SIG-M5 treated with dmso at 0.1 percent for 504 hours (cell line): ENCODE data around the gene SORCS2.

Source experiments
- DNase-seq: peaks from one replicate; lab custom pipeline; 2025; ENCODE audit not compliant: unreplicated experiment; lab: John Stamatoyannopoulos, UW

SORCS2 gene

GRCh38 chr4:7286170-7286569 lies 93.8 kb downstream of the SORCS2 start:
- DNase-seq = no peak

GRCh38 chr4:7286798-7287197 lies 94.5 kb downstream of the SORCS2 start:
- no peak for DNase-seq

DNA sequence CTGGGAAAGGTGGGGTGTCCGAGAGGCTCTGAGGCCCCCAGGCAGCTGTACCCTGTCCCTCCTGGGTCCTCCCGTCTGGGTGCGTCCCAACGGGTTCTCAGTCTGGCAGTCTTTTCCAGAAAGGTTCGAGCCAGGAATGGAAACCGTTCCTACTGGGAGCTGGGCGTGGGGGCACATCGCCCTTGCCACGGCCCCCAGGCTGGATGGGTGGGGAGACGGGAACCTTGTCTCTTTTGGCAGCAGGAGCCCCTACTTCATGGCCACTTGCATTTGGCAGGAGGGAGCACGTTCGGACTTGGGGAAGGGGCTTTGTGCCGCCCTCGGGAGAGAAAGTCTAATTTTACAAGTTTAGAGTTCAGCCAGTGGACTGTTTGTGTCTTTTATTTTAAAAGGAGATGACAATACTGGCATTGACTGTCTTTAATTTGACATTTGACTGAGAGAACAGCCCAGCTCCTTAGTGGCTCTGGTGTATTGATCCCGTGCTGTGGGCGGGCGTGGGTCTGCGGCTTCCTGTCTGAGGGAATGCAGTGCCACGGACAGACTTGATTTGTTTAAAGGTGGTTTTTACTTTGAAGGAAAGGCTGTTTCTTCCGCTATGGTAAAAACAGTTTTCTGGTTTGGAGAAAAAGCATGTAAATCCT lies 95.1 kb downstream of the SORCS2 start:
- DNase-seq = no peak

DNA sequence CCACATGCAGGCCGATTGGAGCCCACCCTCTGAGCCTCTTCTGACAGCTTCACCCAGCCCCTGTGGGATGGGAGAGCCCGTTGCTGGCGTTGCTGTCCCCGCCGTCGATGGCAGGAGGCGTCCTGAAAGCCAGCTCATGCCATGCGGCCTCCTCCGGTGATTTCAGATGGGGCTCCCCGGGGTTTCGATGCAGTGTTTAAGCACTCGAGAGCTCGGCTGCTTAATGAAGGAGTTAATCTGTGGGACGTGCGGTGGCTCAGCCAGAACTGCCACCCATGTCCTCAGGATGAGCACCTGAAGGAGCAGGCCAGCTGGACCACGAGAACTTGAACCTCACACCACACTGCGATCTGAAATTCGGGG lies 95.6 kb downstream of the SORCS2 start:
- no peak for DNase-seq

DNA sequence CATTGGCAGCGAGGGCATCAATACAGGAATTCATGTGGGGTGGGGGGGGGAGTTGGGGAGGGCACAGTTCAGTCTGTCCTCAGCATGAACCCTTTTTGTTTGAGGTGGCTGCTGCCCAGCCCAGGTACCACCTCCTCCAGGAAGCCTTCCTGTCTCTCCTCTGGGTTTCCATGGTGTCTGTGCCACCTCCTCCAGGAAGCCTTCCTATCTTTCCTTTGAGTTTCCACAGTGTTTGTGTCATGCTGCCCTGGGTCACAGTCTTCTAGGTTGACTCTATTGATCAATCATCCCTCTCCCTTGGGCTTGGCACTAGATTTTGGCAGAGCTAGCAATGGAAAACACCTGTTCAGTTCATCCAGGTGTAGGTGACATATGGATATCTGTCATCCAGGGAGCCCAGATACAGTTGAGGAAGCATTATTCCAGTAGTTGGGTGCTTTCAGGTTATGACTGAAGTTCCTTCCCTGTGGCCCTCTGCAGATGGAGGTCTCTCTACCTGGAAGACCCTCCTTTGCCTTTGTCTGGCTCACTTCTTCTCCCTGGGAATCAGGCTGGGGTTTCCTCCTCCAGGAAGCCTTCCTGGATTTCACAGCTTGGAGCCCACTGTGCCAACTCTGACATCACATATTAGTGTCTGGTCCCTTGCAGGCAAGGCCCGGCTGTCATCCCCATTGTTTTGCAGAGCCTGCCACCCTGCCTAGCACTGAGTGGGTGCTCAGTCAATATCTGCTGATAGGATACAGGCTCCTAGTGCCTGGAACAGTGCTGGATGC lies 96.6 kb downstream of the SORCS2 start:
- no peak for DNase-seq

- DNase-seq = no peak
These were observed 97.3 kb downstream of the SORCS2 start for GRCh38 chr4:7289589-7289988.

GRCh38 chr4:7291372-7292114 lies 99.2 kb downstream of the SORCS2 start:
- DNase-seq = no peak

DNA sequence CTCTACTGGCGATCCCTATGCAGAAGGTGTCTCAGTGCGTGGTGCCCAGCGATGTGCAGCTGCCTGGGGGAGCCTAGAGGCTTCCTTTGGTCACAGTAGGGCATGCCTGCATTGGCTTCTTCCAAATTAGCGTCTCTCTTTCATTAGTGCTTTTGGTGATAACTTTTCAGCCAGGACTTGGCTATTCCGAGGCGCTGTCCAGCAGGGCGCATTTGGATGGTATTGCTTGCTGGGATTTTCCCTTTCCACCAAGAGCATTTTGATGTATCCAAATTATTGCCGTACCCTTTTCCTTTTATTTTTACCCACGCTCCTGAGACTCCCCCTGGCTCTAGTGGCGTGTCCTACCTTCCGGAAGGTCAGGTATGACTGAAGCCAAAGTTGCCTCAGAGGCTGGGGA lies 101.4 kb downstream of the SORCS2 start:
- DNase-seq = no peak

GRCh38 chr4:7294176-7294756 lies 101.9 kb downstream of the SORCS2 start:
- DNase-seq = no peak

GRCh38 chr4:7295197-7295910 lies 103.0 kb downstream of the SORCS2 start:
- DNase-seq = no peak

GRCh38 chr4:7295911-7296660 lies 103.7 kb downstream of the SORCS2 start:
- DNase-seq = no peak

DNA sequence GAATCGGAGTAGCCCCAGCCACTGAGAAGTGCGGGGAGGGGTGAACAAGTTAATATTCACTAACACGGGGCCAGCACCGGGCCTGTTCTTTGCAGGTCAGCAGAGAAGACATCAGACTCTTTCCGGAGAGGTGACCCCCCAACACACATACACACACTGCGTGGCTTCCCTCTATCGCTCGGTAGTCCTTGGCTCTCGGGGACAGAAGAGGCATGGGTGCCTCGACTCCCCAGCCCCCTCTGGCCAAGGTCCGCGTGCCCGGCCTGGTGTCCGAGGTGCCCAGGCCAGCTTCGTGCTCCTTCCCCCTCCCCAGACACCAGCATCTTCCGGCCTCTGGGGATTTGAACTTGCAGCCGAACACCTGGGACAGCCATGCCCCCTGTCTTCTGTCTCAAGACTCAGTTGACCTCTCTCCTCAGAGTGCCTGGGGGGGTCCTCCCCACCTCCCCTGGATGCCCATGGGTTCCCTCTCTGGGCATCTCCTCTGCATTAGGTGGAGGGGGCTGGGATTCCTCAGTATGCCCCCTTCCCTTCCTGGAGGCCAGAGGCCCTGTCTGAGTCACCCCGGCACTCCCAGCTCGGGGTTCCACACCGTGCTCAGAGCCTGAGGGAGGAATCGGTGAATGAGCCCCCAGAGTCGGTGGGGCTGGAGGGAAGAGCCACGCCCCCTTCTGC lies 104.5 kb downstream of the SORCS2 start:
- no peak for DNase-seq

DNA sequence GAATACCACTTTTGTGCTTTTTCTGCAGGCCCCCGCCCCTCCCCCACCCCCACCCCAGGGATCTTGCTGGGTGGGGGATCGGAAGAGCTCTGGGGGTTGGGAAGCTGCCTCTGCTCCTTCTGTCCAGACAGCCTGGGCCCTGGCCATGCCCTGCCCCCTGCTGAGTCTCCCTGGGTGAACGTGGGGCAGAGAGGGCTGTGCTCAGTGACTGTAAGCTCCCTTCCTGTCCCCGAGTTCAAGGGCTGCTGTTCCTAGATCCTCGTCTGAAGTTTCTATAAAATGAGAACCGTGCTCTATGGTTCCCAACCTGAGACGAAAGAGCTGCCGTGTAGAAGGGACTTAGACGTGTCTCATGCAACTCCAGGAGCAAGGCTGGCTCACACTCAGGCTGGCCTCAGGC lies 105.0 kb downstream of the SORCS2 start:
- no peak for DNase-seq

GRCh38 chr4:7297881-7298280 lies 105.5 kb downstream of the SORCS2 start:
- no peak for DNase-seq

GRCh38 chr4:7298619-7299009 lies 106.3 kb downstream of the SORCS2 start:
- DNase-seq = no peak

GRCh38 chr4:7299010-7299907 lies 106.9 kb downstream of the SORCS2 start:
- DNase-seq = no peak

- no peak for DNase-seq
These were observed 107.8 kb downstream of the SORCS2 start for GRCh38 chr4:7299908-7300710.

DNA sequence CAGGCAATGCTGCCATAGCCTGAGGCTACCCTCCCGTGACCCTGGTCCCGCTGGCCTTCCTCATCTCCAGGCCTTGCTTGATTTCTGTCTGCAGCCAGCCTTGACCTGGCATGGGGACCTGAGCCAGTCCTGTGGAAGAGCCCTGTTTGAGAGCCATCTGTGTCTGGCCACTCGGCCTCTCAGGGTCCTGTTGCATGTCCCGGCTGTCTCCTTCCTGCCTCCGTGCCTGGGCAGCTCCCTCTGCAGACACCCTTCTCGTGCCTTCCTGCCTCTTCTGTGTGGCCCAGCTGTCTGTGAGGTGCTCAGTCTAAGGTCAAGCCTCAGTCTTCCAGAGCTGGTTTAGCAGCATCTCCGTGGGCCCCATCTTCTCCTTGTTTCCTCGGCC lies 108.4 kb downstream of the SORCS2 start:
- no peak for DNase-seq
